GM19351 (cell line): Measurements from ENCODE around the gene ULK1.

Source experiments
- ATAC-seq: cut with Tn5 transposase; IDR thresholded peaks from one replicate; pipeline ENCODE4 v1.9.1; 2021; ENCODE audit warnings: mild to moderate bottlenecking, moderate library complexity; ENCODE audit not compliant: unreplicated experiment

Gene ULK1

GRCh38 chr12:131918311-131919050, 24.1 kb downstream of the ULK1 start:
- ATAC-seq = no peak

GRCh38 chr12:131919051-131919347, 24.6 kb downstream of the ULK1 start:
- no peak for ATAC-seq

- ATAC-seq = no peak
These were observed 25.1 kb downstream of the ULK1 start for GRCh38 chr12:131919366-131920156.

- ATAC-seq = no peak
These were observed 25.7 kb downstream of the ULK1 start for GRCh38 chr12:131920157-131920508.

GRCh38 chr12:131920902-131921840, 26.7 kb downstream of the ULK1 start:
- ATAC-seq = no peak

GRCh38 chr12:131921866-131922769, 27.7 kb downstream of the ULK1 start:
- ATAC-seq = no peak

GRCh38 chr12:131922772-131923171, 28.4 kb downstream of the ULK1 start:
- no peak for ATAC-seq

GRCh38 chr12:131923260-131923659, 28.8 kb downstream of the ULK1 start:
- ATAC-seq = peak; percentile 87

GRCh38 chr12:131927110-131928079, 33.0 kb downstream of the ULK1 start:
- ATAC-seq = no peak

- ATAC-seq = peak; percentile 2
These were observed 33.8 kb downstream of the ULK1 start for GRCh38 chr12:131928080-131928710.

GRCh38 chr12:131928711-131929580, 34.5 kb downstream of the ULK1 start, which contains the start of gene PUS1:
Gene PUS1, plus strand, starts transcription at chr12:131929276. Its CDS starts 447 bp downstream, at chr12:131929723.
- peak; percentile 55 for ATAC-seq

GRCh38 chr12:131929581-131930456, 35.4 kb downstream of the ULK1 start:
- ATAC-seq = peak; percentile 24

GRCh38 chr12:131930510-131930909, 36.1 kb downstream of the ULK1 start:
- no peak for ATAC-seq

GRCh38 chr12:131933387-131933786, 39.0 kb downstream of the ULK1 start:
- no peak for ATAC-seq

GRCh38 chr12:131934535-131934934, 40.1 kb downstream of the ULK1 start:
- no peak for ATAC-seq

GRCh38 chr12:131938082-131938481, 43.7 kb downstream of the ULK1 start:
- ATAC-seq = no peak

- ATAC-seq = no peak
These were observed 44.6 kb downstream of the ULK1 start for GRCh38 chr12:131939007-131939406.
